ENCODE results near the gene ALPL. TPM values are rescaled to one million over a fixed set of nuclear protein-coding genes. Genes with fewer than 3 reads are reported as not detected.

The ALPL gene
- total RNA-seq, 1 donor from 2014 or later, result not detected

- TF ChIP-seq, protein P1, sequence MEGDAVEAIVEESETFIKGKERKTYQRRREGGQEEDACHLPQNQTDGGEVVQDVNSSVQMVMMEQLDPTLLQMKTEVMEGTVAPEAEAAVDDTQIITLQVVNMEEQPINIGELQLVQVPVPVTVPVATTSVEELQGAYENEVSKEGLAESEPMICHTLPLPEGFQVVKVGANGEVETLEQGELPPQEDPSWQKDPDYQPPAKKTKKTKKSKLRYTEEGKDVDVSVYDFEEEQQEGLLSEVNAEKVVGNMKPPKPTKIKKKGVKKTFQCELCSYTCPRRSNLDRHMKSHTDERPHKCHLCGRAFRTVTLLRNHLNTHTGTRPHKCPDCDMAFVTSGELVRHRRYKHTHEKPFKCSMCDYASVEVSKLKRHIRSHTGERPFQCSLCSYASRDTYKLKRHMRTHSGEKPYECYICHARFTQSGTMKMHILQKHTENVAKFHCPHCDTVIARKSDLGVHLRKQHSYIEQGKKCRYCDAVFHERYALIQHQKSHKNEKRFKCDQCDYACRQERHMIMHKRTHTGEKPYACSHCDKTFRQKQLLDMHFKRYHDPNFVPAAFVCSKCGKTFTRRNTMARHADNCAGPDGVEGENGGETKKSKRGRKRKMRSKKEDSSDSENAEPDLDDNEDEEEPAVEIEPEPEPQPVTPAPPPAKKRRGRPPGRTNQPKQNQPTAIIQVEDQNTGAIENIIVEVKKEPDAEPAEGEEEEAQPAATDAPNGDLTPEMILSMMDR (conservative IDR thresholded peaks at IDR 0.05; ENCODE audit: low read depth, low read length), result no peak
- H3K4me3 ChIP-seq (ENCODE audit: low read depth, low read length), result no peak overlapping the region
- no peak for DNase-seq (ENCODE audit: low read depth)
Measured at GRCh38 chr1:21489146-21489545, 20.1 kb upstream of the ALPL start.

DNA sequence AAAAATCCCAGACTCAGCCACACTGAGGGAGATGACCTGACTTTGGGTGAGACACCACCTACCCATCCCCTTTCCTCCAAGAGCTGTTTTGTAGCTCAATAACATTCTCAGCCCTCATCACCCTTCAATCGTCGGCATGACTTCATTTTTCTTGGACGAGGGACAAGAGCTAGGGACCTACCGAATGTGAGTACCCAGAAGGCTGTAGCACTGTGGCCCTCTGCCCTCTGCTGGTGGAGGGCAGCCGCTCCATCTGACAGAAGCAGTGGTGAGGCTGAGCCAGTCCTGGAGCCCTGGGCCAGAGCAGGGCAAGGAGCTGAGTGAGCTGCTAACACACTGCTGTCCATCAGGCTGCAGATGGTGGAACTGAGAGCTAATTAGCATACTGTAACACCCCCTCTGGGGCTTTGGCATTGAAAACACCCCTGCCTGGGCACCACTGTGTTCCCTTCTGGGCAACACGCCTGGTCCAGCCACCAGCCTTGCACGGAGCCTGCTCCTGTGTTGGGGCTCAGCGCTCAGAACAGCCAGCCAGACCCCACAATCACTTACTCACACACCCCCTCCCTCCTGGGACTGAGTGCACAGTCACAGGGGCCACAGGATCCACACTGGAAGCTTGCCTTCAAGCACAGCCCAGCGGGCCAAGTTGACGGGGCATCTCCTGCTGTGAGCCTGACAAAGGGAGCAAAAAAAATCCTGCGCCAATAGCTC is 18.3 kb upstream of the ALPL start:
- no peak overlapping the region for H3K4me3 ChIP-seq (ENCODE audit: low read depth, low read length)
- TF ChIP-seq, protein P1 (conservative IDR thresholded peaks at IDR 0.05; ENCODE audit: low read depth, low read length), result peak; percentile 73
- peak; percentile 9 for DNase-seq (ENCODE audit: low read depth)

- DNase-seq (ENCODE audit: low read depth), result no peak
- TF ChIP-seq, protein P1 (conservative IDR thresholded peaks at IDR 0.05; ENCODE audit: low read depth, low read length), result no peak
- H3K4me3 ChIP-seq (ENCODE audit: low read depth, low read length), result no peak overlapping the region
Measured at GRCh38 chr1:21491488-21492355, 17.5 kb upstream of the ALPL start.

GRCh38 chr1:21492356-21492625 is 16.9 kb upstream of the ALPL start:
- DNase-seq (ENCODE audit: low read depth), result no peak
- no peak overlapping the region for H3K4me3 ChIP-seq (ENCODE audit: low read depth, low read length)
- TF ChIP-seq, protein P1 (conservative IDR thresholded peaks at IDR 0.05; ENCODE audit: low read depth, low read length), result no peak

GRCh38 chr1:21494196-21494595 is 15.0 kb upstream of the ALPL start:
- TF ChIP-seq, protein P1 (conservative IDR thresholded peaks at IDR 0.05; ENCODE audit: low read depth, low read length), result no peak
- no peak for DNase-seq (ENCODE audit: low read depth)

DNA sequence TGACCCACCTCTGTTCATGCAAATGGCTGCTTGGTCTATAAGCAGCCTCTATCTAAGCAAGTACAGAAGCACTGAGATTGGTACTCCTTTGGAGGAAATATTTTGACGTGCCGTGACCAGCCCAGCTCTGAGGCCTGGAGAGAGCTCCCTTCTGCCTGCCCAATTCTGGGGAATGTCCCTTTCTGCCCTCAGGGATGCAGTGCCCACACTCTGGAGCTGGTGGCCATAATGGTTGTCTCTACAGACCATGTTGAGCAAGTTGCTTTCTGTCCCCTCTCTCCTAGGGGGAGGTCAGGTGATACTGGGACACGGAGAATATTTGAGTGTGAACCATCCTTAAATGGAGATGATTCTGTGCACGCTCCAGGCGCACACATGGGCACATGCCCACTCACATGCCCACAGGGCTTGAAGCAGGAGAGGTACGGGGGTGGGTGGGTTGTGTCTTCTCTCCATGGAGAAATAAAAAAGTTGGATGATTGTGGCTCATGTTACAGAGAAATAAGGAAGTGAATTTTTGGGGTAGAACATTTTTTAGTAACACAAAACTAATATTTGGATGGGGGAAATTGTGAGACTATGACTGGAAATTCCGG is 13.9 kb upstream of the ALPL start:
- DNase-seq (ENCODE audit: low read depth), result no peak
- TF ChIP-seq, protein P1 (conservative IDR thresholded peaks at IDR 0.05; ENCODE audit: low read depth, low read length), result no peak
- no peak overlapping the region for H3K4me3 ChIP-seq (ENCODE audit: low read depth, low read length)

More at GRCh38 chr1:21494196-21494595, 15.0 kb upstream of the ALPL start:
- no peak overlapping the region for H3K4me3 ChIP-seq (ENCODE audit: low read depth, low read length)

Measured in epithelial cell of proximal tubule (primary cell).